GM21528 (cell line): ENCODE data around the gene ERBB4.
A peak's percentile ranks its signal among the peaks of the same experiment; 100 is the strongest.

Experiments
- ATAC-seq: cut with Tn5 transposase; IDR thresholded peaks from one replicate; pipeline ENCODE4 v1.9.1; 2021; ENCODE audit warnings: mild to moderate bottlenecking, moderate library complexity; ENCODE audit not compliant: unreplicated experiment, low FRiP score

Gene ERBB4

DNA sequence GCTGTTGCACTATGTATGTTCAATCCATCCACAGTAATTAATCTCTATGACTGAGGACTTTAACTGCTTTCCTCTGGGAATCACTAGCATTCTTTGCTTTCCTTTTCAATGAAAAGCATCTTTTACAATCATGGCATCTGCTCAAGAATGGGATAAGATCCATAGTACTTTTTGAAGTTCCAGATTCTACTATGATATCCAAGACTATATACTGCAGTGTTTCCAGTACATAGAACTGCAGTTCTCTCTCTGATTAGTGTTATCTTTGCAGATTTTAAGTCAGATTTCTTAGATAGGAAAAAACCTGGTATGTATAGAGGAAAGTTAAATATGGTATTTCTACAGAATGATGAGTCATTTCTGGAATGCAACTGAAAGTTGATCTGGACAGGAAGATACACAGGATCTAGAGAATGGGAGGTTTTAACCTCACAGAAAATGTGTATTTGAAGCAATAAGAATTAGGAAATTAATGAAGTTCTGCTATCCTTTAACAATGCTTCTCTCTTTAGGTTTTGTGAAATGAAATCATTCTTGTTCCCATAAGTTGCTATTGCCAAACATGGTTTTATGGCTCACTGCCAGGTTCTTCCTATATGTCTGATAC is 670.7 kb downstream of the ERBB4 start:
- peak; percentile 92 for ATAC-seq

GRCh38 chr2:211864328-211864727 is 674.3 kb downstream of the ERBB4 start:
- ATAC-seq: no peak

DNA sequence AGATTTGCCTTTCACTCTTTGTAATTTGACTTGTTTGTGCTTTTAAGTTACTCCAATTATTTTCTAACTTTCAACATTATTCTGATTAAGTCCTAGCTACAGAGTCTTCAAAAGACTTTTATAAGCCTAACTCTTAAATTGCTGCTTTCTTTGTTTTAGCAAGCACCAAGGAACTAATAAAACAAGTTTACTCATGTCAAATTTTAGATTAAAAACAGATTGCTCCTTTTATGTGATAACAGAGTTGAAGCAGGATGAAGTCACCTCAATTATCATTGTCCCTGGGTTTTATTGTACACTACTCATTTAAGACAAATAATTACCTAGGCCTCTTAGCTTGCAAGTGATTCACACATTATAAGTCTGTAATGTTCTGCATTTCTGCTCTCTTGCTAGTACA is 678.4 kb downstream of the ERBB4 start:
- ATAC-seq: no peak

DNA sequence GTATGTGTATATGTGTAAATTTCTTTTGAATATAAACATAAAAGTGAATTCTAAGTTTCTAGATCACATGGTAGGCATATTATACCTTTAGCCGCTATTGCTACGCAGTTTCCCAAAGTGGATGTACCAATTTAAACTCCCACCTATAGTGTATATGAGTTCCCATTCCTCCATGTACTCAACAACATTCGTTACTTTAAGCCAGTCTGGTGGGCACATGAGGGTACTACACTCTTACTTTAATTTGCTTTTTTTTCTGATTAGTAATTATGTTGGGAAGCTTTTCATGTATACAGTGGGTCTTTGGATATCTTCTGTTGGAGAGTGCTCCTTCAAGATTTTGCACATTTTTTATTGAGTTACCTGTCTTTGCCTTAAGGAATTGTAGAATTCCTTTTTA is 683.8 kb downstream of the ERBB4 start:
- ATAC-seq: no peak

- no peak for ATAC-seq
These were observed 691.9 kb downstream of the ERBB4 start for GRCh38 chr2:211846714-211847113.

DNA sequence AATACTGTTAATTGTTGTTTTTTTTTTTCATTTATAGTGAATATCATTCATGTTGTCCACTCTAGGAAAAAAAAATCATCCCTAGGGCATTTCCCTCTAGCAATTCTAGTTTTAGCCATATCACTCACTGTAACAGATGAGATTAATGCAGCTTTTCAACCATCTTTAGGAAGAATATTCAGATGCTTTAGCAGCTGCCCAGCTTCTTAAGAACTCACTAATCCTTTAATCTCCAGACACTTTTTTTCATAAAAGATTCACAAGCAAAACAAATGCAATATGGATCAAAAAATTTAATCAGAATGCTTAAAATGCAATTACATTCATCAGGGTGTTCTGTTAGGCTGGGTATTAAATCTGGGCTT is 692.6 kb downstream of the ERBB4 start:
- ATAC-seq: no peak

GRCh38 chr2:211845338-211846035 is 693.1 kb downstream of the ERBB4 start:
- ATAC-seq: no peak

GRCh38 chr2:211837706-211838105 is 700.9 kb downstream of the ERBB4 start:
- ATAC-seq: no peak

DNA sequence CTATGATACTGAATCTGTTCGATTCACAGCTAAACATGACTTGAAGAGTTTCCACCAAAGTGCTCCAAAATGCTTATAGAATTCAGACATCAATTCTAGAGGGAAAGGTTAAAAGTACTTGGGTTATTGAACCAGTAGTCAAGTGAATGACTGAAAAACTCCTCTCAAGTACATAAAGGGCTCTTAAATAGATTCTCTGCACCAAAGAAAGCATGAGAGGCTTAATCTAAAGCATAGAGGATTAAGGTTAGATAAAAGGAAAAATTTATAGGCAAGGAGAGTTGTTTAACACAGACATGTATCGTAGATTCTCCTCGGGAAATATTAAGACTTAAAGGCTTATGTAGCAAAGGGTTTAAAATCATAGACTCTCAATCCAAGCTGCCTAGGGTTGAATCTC is 701.4 kb downstream of the ERBB4 start:
- no peak for ATAC-seq

DNA sequence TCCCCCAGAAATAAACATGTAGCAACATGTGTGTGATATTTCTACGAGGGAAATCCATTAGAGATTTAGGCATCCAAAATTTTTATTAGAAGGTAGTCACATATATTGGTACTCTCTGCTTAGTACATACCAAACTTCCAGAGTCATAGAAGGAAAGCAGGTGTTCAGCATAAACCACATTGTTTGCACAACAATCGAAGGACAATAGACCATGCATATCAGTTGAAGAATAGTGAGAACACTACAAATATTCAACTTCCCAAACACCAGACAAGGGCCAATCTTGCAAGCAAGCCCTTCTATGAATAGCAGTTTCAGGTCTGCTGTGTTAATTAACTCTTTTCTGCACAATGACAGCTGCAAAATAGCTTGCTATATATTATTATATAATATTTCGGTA is 702.2 kb downstream of the ERBB4 start:
- ATAC-seq: no peak

DNA sequence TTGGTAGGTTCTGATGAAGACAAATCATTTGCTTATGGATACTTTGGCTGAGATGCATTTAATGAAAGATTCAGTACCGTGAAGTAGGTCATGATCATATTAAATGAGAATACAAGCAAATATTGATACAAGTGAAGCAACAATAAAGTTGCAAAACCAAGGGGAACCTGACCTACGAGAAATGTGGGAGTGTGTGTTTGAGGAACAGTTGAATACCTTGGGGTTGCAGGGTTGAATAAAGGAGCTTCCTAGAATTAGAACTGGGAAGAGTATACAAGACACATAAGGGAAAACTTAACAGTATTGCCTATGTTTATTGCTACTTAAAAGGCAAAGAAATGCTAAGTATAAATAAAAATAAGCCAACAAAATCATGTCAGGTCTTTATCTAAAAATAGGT is 702.9 kb downstream of the ERBB4 start:
- ATAC-seq: no peak

DNA sequence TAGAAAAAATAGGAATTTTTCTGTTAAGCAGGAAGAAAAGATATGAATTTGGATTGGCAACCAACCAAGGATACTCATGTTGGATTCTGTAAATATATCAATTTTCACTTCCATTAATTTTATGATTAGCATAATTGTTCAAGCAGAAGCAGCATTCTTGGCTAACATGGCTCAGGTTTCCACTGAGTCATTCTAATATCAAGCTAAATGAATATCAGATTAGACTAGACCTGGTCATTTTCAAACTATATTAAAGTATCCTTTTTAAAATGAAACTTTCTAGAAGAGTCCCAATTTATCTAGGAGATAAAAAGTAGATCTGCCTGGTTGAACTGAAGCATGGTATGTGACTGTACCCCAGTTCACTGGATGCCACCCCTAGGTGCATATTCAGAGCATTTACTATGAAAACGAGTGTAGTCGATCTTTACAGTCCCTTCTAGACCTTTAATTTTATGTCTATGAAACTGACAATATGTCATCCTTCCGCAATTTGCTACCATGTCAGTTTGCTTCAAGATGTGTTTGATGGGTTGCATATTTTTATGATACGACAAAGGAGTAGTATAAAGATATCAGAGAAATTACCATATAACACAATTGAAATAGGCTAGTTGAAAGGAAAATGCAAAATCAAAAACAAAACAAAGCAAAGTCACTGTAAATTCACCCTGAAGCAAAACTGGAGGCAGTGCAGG is 704.9 kb downstream of the ERBB4 start:
- ATAC-seq: no peak

GRCh38 chr2:211829725-211830124 is 708.9 kb downstream of the ERBB4 start:
- no peak for ATAC-seq

DNA sequence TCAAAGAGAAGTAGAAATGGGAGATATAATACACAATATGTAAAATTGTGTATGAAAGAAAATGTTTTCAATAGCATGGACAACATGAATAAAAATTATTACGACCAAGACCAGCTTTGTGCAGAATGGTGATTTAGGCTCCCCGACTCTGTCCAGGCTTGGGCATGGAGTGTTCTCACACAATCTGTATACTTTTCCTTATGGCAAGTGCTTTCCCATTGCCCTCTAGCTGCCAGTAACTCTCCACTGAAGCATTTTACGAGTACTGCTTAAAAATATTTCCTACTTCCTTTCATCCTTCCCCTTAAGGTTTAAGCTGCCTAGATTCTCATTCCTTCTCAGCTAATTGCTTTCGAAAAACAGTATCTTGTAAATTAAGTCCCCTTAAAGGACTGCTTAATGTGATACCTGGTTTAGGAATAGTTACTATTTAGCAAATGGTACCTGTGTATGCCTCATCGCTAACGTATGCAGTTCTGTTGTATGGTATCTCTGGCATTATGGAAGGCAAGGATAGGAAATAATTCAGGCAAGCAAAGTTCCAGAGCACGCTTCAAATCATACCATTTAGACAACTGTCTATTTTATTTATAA is 714.6 kb downstream of the ERBB4 start:
- ATAC-seq: no peak

- no peak for ATAC-seq
These were observed 715.8 kb downstream of the ERBB4 start for GRCh38 chr2:211822686-211823335.

- no peak for ATAC-seq
These were observed 721.8 kb downstream of the ERBB4 start for GRCh38 chr2:211816754-211817153.

DNA sequence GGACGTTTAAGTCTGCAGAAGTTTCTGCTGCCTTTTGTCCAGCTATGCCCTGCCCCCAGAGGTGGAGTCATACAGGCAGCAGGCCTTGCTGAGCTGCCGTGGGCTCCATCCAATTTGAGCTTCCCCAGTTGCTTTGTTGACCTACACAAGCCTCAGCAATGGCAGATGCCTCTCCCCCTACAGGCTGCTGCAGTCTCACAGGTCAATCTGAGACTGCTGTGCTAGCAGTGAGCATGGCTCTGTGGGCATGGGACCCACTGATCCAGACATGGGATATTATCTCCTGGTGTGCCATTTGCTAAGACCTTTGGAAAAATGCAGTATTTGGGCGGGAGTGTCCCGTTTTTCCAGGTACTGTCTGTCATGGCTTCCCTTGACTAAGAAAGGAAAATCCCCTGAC is 726.0 kb downstream of the ERBB4 start:
- ATAC-seq: no peak

DNA sequence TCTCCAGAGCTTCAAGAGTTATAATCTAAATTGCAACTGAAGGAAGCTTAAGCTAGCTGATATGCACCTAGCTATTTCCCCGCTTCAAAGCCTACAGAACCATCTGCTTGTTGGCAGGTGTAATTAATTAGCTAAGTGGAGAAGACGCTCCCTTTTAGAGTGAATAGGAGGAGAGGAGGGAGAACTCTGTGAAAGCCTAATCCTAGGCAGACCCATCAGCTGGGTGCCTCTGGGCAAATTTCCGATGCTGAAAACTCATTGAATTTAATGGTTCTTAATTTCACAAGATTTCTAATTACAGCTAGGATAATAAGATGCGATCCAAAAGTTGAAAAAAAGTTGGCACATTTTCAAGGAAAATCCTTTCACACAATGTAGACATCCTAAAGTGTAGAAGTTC is 735.9 kb downstream of the ERBB4 start:
- no peak for ATAC-seq

- no peak for ATAC-seq
These were observed 738.6 kb downstream of the ERBB4 start for GRCh38 chr2:211800001-211800400.

GRCh38 chr2:211798868-211799267 is 739.7 kb downstream of the ERBB4 start:
- ATAC-seq: no peak

GRCh38 chr2:211793690-211794089 is 744.9 kb downstream of the ERBB4 start:
- no peak for ATAC-seq
